COLO829 (cell line): ENCODE data around the gene TBL1X.

ENCODE experiments used
- DNase-seq: peaks from one replicate; pipeline ENCODE4 v3.0.0; 2012; ENCODE audit warnings: low spot score

Gene TBL1X

DNA sequence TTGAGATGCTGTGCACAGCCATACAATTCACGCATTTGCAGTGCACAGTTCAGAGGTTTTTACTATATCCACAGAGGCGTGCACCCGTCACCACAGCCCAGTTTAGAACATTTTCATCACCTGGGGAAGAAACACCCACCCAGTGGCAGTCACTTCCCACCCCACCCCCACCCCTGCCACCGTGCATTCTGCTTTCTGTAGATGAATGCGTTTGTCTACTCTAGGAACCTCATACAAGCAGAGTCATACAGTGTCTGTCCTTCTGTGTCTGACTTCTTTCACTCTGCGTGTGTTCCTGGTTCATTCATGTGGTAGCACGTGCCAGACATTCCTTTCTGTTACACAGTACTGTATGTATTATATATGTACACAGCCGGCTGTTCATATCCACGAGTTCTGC is 122.8 kb downstream of the TBL1X start:
- DNase-seq: no peak

- DNase-seq: no peak
Measured at GRCh38 chrX:9591496-9591895, 126.6 kb downstream of the TBL1X start.

GRCh38 chrX:9593756-9594155 is 128.9 kb downstream of the TBL1X start:
- no peak for DNase-seq

- DNase-seq: no peak
Measured at GRCh38 chrX:9595174-9595573, 130.3 kb downstream of the TBL1X start.

GRCh38 chrX:9596837-9597236 is 132.0 kb downstream of the TBL1X start:
- DNase-seq: no peak

DNA sequence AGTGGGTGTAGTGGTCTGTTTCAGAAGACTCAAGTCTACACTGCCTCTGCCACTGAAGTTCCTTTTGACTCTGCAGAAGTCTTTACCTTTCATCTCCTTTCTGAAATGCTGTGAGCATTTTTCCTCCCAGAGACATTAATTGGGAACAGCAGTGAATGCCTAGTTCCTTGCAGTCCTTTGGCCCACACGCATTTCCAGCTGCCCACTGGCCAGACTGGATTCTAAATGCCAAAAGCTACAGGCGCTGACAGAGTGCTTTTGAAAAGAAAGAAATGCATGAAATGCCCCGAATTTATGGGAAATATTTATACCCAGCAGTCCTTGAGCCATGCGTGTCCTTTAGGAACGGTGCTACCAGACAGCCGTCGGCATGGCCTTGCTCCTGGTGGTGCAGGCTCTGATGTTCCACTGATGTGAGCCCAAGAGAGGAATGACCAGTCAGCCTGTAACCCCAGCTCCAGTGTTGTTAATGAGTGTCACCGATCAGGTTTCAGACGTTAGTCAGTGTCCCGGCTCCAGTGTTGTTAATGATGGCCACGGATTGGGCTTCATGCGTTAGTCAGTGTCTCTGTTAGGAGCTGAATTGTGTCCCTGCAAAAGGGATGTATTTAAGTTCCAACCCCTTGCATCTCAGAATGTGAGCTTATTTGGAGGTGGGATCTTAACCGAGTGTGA is 132.6 kb downstream of the TBL1X start:
- no peak for DNase-seq

DNA sequence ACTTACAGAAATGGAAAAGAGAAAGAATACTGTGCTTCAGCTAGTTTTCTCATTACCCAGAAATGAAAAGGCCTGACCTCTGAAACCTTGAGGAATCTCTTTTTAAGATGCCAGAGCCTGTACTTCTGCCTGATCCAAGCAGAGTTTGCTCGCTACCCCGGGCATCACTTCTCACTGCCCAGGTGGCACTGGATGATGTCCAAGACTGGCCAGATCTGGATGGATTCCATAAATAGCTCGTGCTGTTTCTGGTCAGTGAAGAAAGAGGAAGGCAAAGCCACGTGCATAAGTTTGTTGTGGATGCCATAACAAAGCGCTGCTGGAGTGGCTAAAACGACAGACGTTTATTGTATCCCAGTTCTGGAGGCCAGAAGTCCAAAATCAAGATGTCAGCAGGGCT is 133.5 kb downstream of the TBL1X start:
- no peak for DNase-seq

DNA sequence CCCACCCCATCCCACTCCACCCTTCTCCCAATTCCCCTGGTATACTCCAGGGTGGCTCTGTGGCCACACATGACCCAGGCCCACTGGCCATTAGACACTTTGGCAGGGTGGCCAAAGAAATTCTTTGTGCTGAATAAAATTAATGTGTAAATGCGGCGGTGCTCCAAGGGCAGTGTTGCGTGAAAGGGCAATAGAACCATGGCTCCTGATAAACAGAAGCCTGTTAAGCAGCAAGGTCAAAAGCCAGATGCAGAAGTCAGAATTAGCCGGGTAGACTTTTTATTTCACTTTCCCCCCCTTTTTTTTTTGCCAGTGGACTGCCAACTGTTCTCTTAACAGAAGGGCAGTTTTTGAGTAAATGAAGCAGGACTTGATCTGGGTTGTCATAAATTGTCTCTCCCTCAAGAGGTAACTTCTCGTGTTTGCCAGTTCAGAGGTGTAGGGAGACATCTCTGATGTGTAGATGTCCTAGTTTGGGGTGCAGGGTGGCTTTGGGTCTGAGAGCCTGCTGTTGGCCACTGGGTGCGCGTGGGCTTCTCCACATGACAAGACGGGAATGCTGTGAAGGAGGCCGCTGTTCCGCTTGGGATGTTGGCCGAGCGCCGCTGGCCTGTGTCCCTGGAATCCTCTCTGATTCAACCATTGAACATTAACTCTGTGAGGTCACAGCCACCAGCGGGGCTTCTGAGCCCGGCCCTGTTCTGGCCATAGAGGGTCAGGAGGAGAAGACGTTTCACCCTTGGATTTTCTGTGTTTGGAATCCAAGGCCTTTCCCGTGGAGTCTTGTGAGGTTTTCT is 139.5 kb downstream of the TBL1X start:
- no peak for DNase-seq

DNA sequence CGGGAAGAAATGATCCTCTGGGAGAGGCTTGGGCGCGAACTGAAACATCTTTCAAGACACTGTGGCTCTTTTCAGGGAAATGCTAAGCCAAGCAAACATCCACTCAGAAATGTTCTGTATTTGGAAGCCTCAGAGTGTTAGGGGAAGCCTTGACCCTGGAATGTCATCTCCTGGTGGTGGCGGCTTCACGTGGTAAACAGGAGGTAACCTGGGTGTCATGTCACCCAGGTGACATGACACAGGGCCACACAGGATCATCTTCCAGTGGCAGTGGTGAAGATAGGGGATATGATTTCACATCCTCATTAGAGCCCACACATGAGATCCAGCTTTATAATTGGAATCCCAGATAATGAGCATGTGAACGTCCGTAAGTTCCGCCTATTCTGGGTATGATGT is 140.0 kb downstream of the TBL1X start:
- DNase-seq: no peak

DNA sequence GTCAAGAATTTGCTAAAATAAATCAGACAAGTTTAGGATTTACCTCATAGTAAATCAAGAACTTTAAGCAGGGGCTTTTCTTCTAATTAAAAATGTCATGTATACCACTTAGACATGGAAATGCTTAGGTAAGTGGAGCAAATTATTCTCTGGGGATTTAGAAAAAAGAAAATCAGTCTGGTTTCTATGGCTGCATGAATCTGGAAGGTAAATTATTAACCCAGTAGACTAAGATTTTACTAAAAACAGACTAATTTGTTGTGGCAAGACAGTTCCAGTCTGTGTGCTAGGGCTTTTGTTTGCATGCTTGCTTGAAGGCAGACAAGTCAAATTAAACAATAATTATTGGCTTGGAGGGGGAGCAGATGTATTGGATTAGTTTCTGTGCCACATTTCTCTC is 140.6 kb downstream of the TBL1X start:
- DNase-seq: no peak

DNA sequence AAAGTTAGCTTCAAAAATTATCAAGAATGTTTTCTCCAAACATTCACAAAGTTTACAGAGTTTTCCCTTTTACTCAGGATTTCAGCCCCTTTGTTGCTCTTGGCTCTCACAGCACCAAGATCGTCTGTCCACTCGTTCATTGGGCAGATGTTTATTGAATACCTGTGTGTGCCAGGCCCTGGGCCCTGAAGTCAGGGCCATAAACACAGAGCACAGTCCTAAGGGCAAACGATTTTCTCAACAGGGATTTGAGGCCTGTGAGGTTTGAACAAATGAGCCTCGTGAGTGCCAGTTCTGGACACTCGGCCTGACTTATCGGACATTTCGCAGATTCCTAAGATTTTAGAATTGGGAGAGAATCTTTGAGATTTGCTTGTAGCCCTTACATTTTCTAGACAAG is 142.1 kb downstream of the TBL1X start:
- no peak for DNase-seq

GRCh38 chrX:9609499-9609898 is 144.6 kb downstream of the TBL1X start:
- DNase-seq: no peak

DNA sequence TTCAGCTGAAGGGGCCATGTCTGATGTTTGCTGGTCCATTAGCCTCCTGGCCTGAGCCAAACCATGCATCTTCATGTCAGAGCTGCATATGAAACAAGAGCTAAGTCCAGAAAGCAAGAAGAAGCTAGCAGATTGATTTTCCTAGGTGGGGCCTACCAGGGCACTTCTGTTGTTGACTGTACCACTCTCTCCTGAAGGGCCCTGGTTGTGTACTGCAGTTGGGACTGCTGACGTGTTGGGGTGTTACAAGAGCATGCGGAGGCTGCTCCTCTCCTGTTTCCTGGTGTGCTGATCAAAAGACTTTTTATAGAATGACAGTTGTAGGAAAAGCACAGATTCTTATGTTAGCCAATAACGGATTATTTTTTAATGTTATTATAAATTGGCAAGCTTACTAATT is 145.1 kb downstream of the TBL1X start:
- DNase-seq: no peak

DNA sequence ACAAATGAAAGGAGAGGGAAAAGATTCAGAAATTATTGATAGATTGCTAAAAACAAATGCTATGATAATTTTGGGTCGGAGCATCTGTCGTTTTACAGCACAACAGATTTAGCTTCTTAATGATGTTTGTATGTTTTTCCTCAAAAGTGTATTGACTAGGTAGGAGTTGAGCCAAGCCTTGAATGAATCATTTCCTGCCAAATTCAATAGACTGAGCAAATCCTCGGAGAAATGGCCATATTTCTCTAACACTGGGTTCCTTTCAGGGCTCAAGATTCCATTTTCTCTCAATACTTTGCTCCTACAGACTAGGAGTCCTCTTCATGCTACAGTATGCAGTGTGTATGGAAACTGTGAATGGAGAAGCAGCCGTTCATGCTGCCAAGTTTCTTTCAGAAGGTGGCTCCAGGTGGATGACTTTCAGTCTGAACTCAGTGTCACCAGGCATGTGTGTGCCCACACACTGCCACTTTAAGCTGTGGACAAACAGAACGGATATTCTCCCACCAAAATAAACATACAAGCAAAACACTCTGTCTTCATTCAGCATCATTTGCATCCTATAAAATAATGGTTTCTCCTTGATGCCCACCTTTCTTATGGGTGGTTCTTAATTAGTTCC is 146.0 kb downstream of the TBL1X start:
- DNase-seq: peak; percentile 59

- no peak for DNase-seq
Measured at GRCh38 chrX:9611436-9612145, 146.7 kb downstream of the TBL1X start.

- DNase-seq: no peak
Measured at GRCh38 chrX:9612146-9612505, 147.3 kb downstream of the TBL1X start.

GRCh38 chrX:9614016-9614415 is 149.2 kb downstream of the TBL1X start:
- no peak for DNase-seq

GRCh38 chrX:9619133-9619532 is 154.3 kb downstream of the TBL1X start:
- DNase-seq: no peak

DNA sequence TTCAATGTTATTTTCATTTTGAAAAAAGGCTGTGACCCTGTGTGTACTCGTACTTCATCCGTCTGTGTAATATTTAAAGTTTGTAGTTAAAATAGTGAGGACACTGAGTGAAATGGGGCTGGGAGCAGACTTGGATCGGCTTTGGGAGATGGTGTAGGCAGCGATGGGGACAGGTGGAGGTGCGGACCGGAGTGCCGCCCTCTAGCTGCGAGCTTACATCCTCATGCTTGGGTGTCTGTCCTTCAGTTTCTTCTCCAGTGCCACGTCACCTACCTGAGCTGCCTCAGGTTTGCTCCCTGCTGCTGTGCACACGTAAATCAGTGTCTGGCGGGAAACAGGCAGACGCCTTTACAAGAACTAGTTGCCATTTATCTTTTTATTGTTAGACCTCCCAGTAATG is 154.7 kb downstream of the TBL1X start:
- no peak for DNase-seq

- DNase-seq: no peak
Measured at GRCh38 chrX:9622128-9622527, 157.3 kb downstream of the TBL1X start.

- no peak for DNase-seq
Measured at GRCh38 chrX:9626379-9626778, 161.5 kb downstream of the TBL1X start.

- no peak for DNase-seq
Measured at GRCh38 chrX:9627922-9628321, 163.1 kb downstream of the TBL1X start.
